HepG2 (cell line): Measurements from ENCODE around the gene EIF4G1. TPM values are rescaled to one million over a fixed set of nuclear protein-coding genes. Genes with fewer than 3 reads are reported as not detected.

Experiments
- ATAC-seq: fragments of 200-7000 bp; cut with Tn5 transposase; 3 replicates; pipeline ENCODE4 v1.9.1; 2020; ENCODE audit warnings: mild to moderate bottlenecking, moderate library complexity
- BruUV-seq: library from RNA; stranded (reverse); fragments of 400-500 nt; replicated peaks from 2 replicates; lab custom pipeline; 2021; lab: Mats Ljungman, UMichigan
- CTCF ChIA-PET: fragments of 300-600 bp; formaldehyde crosslinking; extraction: SDS; loops from one replicate; lab custom pipeline; 2021; ENCODE audit warnings: low total read pairs, inconsistent platforms, low intra/inter-chr PET ratio; lab: Yijun Ruan, JAX
- POLR2A ChIA-PET: fragments of 350-600 bp; sonication (Branson Sonifier 250); formaldehyde crosslinking; loops from one replicate; lab custom pipeline; 2020; ENCODE audit warnings: antibody characterized with exemption, inconsistent platforms; lab: Yijun Ruan, JAX
- DNase-seq: peaks from one replicate; pipeline ENCODE4 v3.0.0-alpha.2; 2015; ENCODE audit warnings: low spot score
- FAIRE-seq: peaks from 3 replicates; lab custom pipeline; 2011; peaks lifted over from hg19 to GRCh38; lab: Jason Lieb, UNC
- H2AFZ ChIP-seq: one replicate; pipeline ENCODE4 v1.6.1; 2011; ENCODE audit warnings: low read length, inconsistent platforms
- H3K27ac ChIP-seq: fragments of 300-600 bp; 3 replicates; pipeline ENCODE4 v1.8.0; 2011; ENCODE audit warnings: mixed run types, mild to moderate bottlenecking, mixed read lengths, low read length, inconsistent platforms; ENCODE audit not compliant: insufficient read depth; ENCODE audit errors: extremely low read length
- H3K27me3 ChIP-seq, 2 experiments: fragments of 200-600 bp in 1 of 2; 2 replicates in 1 of 2; 3 replicates in 1 of 2; pipeline versions ENCODE4 v1.6.0 to v1.8.0; 2011; ENCODE audit warnings: low read length in 2 of 2, mild to moderate bottlenecking in 2 of 2, moderate library complexity in 2 of 2, inconsistent platforms in 1 of 2; ENCODE audit not compliant: insufficient read depth in 2 of 2, control insufficient read depth in 1 of 2
- H3K36me3 ChIP-seq, 2 experiments: fragments of 200-600 bp in 1 of 2; replicated peaks in 1 of 2; 2 replicates in 1 of 2; 3 replicates in 1 of 2; pipeline versions ENCODE4 v1.5.1 to v1.8.0; 2011; ENCODE audit warnings: low read length in 2 of 2, inconsistent platforms in 1 of 2; ENCODE audit not compliant: insufficient read depth in 2 of 2, control insufficient read depth in 1 of 2
- H3K4me1 ChIP-seq: 2 replicates; pipeline ENCODE4 v1.5.1; 2012; ENCODE audit warnings: low read length, inconsistent platforms; ENCODE audit not compliant: insufficient read depth
- H3K4me2 ChIP-seq: 2 replicates; pipeline ENCODE4 v1.6.0; 2011; ENCODE audit warnings: low read depth, low read length, inconsistent platforms
- H3K4me3 ChIP-seq, 3 experiments: fragments of 200-600 bp in 1 of 3; sonication (generic), shearing (Covaris generic) in 1 of 3; replicated peaks in 1 of 3; 2 replicates each; pipeline ENCODE4 v1.5.1; 2011 to 2016; ENCODE audit warnings: low read length in 3 of 3, inconsistent platforms in 2 of 3, low read depth in 2 of 3, mild to moderate bottlenecking in 2 of 3, control low read depth in 1 of 3, mixed read lengths in 1 of 3; ENCODE audit not compliant: insufficient read depth in 1 of 3
- H3K79me2 ChIP-seq: one replicate; pipeline ENCODE4 v1.6.1; 2011; ENCODE audit warnings: low read length, inconsistent platforms; ENCODE audit not compliant: insufficient read depth
- H3K9ac ChIP-seq: 2 replicates; pipeline ENCODE4 v1.6.0; 2011; ENCODE audit warnings: mild to moderate bottlenecking, low read depth, low read length, inconsistent platforms; ENCODE audit not compliant: insufficient read depth
- H3K9me3 ChIP-seq: 2 replicates; pipeline ENCODE4 v1.5.1; 2012; ENCODE audit warnings: mild to moderate bottlenecking, low read length
- H4K20me1 ChIP-seq: 2 replicates; pipeline ENCODE4 v1.6.0; 2011; ENCODE audit warnings: inconsistent platforms, mild to moderate bottlenecking, low read length, moderate library complexity; ENCODE audit not compliant: insufficient read depth
- ARID4A ChIP-seq: sonication (generic); formaldehyde crosslinking; IDR thresholded peaks from 2 replicates; pipeline ENCODE4 v1.5.0; 2020; ENCODE audit warnings: mild to moderate bottlenecking, missing genetic modification reagents, borderline replicate concordance
- RAD21 ChIP-seq: fragments of 450-650 bp; formaldehyde crosslinking; IDR thresholded peaks from 2 replicates; pipeline ENCODE4 v1.5.0; 2020; ENCODE audit warnings: mild to moderate bottlenecking
- XRCC5 ChIP-seq: fragments of 200-400 bp; formaldehyde crosslinking; optimal IDR thresholded peaks from 2 replicates; pipeline ENCODE3; 2017; ENCODE audit warnings: mild to moderate bottlenecking, low read length
- WGBS: methylation state at CpG from one replicate; pipeline ENCODE4 v1.1.6; 2017; ENCODE audit warnings: low lambda C conversion rate; 5-methylcytosine and 5-hydroxymethylcytosine counted together
- in situ Hi-C: cut with HindIII; loops from 2 replicates; pipeline ENCODE4 v1.10.0; 2017; ENCODE audit warnings: low pct_unique_long_range_greater_than_20kb; ENCODE audit not compliant: extremely low pct_ligation_motif_present
- intact Hi-C: fragments of 100-400 bp; cut with micrococcal nuclease; formaldehyde crosslinking; loops from one replicate; pipeline ENCODE4 v1.10.0; 2022; ENCODE audit not compliant: unreplicated experiment
- polyA plus RNA-seq, 8 experiments: library from polyadenylated mRNA; depleted of rRNA in 3 of 8; stranded (reverse) in 7 of 8; unstranded in 1 of 8; fragments of >200 nt; fragmentation: Illumina TruSeq in 4 of 8; extraction: Trizol in 4 of 8; gene quantifications; 2 replicates each; pipeline versions ENCODE4 v1.2.1 to v1.2.3, GENCODE V29; 2011 to 2016; ENCODE audit warnings: low read depth in 4 of 8, missing spikeins in 1 of 8, mixed read lengths in 1 of 8; ENCODE audit not compliant: insufficient read depth in 1 of 8
- total RNA-seq, 5 experiments: library from RNA; depleted of rRNA; stranded (reverse); fragments of >200 nt; fragmentation: Illumina TruSeq; extraction: Trizol; gene quantifications; 2 replicates each; pipeline ENCODE4 v1.2.3, GENCODE V29; 2016; ENCODE audit warnings: low read depth in 1 of 5
- TF ChIP-seq, protein P1 (sequence below): sonication (generic); formaldehyde crosslinking; IDR thresholded peaks from one replicate; pipeline ENCODE4 v1.5.1; 2020; ENCODE audit warnings: mild to moderate bottlenecking, missing genetic modification reagents; ENCODE audit errors: not compliant biosample characterization
- TF ChIP-seq, protein P2 (sequence below): sonication (generic); formaldehyde crosslinking; IDR thresholded peaks from 2 replicates; pipeline ENCODE4 v1.5.1; 2020; ENCODE audit warnings: mild to moderate bottlenecking, missing genetic modification reagents, moderate library complexity

The EIF4G1 gene
- total and polyA plus RNA-seq, 2 of the 13 experiments (the other 11 are each of a cell fraction or from before 2014, with no cell fraction given): 208 to 213 TPM

GRCh38 chr3:184354121-184354728 is 39.8 kb downstream of the EIF4G1 start:
- ATAC-seq (peak; percentile 80), DNase-seq (peak; percentile 18), FAIRE-seq (peak; percentile 37)
- peaks cover 15 to 59% of the 10 kb centered on the region in 2 experiments; a peak in 4 of 5 replicates for H3K36me3 ChIP-seq
- intact Hi-C loops: no loop called here
- H3K9ac ChIP-seq: no peak overlapping the region
- H3K4me2 ChIP-seq: no peak overlapping the region
- ChIA-PET POLR2A (interaction anchor here (1.3 kb wide), 1 partner anchor 8 kb away, joined by 5 read pairs; no protein-coding TSS in a partner anchor), CTCF (interaction anchor here (1.6 to 2.1 kb wide), 2 partner anchors 18 to 190 kb away, joined by 5 to 7 read pairs; no protein-coding TSS in a partner anchor)
- H2AFZ ChIP-seq: no peak overlapping the region
- BruUV-seq: no TSS peak
- no peaks in the 10 kb centered on the region for H3K27me3 ChIP-seq
- in situ Hi-C loops: loop anchor here (5.0 kb wide), 1 partner anchor 188 kb away; no protein-coding TSS in a partner anchor
- no peak overlapping the region for H3K27ac ChIP-seq
- H3K9me3 ChIP-seq: no peaks in the 10 kb centered on the region
- H3K79me2 ChIP-seq: no peaks in the 10 kb centered on the region
- no peak overlapping the region for H3K4me3 ChIP-seq
- peaks cover 23% of the 10 kb centered on the region for H3K4me1 ChIP-seq
- H4K20me1 ChIP-seq: no peaks in the 10 kb centered on the region
- WGBS: 76% methylated on average over 13 of the region's 18 CpGs
- peak; percentile 49 for TF ChIP-seq XRCC5
- TF ChIP-seq ARID4A (CRISPR knock-in tag): peak; percentile 23; the same call in 1 of the 2 replicates
- peak; percentile 64 for TF ChIP-seq RAD21 (CRISPR knock-in tag)
- TF ChIP-seq, protein P1, sequence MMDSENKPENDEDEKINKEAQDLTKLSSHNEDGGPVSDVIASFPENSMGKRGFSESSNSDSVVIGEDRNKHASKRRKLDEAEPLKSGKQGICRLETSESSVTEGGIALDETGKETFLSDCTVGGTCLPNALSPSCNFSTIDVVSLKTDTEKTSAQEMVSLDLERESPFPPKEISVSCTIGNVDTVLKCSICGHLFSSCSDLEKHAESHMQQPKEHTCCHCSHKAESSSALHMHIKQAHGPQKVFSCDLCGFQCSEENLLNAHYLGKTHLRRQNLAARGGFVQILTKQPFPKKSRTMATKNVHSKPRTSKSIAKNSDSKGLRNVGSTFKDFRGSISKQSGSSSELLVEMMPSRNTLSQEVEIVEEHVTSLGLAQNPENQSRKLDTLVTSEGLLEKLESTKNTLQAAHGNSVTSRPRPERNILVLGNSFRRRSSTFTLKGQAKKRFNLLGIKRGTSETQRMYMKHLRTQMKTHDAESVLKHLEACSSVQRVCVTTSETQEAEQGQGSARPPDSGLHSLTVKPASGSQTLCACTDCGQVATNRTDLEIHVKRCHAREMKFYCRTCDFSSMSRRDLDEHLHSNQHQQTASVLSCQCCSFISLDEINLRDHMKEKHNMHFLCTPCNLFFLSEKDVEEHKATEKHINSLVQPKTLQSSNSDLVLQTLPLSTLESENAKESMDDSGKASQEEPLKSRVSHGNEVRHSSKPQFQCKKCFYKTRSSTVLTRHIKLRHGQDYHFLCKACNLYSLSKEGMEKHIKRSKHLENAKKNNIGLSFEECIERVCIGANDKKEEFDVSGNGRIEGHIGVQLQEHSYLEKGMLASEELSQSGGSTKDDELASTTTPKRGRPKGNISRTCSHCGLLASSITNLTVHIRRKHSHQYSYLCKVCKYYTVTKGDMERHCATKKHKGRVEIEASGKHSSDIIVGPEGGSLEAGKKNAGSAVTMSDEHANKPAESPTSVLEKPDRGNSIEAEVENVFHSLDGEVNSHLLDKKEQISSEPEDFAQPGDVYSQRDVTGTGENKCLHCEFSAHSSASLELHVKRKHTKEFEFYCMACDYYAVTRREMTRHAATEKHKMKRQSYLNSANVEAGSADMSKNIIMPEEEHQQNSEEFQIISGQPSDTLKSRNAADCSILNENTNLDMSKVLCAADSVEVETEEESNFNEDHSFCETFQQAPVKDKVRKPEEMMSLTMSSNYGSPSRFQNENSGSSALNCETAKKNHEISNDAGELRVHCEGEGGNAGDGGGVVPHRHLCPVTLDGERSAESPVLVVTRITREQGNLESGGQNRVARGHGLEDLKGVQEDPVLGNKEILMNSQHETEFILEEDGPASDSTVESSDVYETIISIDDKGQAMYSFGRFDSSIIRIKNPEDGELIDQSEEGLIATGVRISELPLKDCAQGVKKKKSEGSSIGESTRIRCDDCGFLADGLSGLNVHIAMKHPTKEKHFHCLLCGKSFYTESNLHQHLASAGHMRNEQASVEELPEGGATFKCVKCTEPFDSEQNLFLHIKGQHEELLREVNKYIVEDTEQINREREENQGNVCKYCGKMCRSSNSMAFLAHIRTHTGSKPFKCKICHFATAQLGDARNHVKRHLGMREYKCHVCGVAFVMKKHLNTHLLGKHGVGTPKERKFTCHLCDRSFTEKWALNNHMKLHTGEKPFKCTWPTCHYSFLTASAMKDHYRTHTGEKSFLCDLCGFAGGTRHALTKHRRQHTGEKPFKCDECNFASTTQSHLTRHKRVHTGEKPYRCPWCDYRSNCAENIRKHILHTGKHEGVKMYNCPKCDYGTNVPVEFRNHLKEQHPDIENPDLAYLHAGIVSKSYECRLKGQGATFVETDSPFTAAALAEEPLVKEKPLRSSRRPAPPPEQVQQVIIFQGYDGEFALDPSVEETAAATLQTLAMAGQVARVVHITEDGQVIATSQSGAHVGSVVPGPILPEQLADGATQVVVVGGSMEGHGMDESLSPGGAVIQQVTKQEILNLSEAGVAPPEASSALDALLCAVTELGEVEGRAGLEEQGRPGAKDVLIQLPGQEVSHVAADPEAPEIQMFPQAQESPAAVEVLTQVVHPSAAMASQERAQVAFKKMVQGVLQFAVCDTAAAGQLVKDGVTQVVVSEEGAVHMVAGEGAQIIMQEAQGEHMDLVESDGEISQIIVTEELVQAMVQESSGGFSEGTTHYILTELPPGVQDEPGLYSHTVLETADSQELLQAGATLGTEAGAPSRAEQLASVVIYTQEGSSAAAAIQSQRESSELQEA (CRISPR knock-in tag): peak; percentile 22
- TF ChIP-seq, protein P2, sequence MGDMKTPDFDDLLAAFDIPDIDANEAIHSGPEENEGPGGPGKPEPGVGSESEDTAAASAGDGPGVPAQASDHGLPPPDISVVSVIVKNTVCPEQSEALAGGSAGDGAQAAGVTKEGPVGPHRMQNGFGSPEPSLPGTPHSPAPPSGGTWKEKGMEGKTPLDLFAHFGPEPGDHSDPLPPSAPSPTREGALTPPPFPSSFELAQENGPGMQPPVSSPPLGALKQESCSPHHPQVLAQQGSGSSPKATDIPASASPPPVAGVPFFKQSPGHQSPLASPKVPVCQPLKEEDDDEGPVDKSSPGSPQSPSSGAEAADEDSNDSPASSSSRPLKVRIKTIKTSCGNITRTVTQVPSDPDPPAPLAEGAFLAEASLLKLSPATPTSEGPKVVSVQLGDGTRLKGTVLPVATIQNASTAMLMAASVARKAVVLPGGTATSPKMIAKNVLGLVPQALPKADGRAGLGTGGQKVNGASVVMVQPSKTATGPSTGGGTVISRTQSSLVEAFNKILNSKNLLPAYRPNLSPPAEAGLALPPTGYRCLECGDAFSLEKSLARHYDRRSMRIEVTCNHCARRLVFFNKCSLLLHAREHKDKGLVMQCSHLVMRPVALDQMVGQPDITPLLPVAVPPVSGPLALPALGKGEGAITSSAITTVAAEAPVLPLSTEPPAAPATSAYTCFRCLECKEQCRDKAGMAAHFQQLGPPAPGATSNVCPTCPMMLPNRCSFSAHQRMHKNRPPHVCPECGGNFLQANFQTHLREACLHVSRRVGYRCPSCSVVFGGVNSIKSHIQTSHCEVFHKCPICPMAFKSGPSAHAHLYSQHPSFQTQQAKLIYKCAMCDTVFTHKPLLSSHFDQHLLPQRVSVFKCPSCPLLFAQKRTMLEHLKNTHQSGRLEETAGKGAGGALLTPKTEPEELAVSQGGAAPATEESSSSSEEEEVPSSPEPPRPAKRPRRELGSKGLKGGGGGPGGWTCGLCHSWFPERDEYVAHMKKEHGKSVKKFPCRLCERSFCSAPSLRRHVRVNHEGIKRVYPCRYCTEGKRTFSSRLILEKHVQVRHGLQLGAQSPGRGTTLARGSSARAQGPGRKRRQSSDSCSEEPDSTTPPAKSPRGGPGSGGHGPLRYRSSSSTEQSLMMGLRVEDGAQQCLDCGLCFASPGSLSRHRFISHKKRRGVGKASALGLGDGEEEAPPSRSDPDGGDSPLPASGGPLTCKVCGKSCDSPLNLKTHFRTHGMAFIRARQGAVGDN (CRISPR knock-in tag): peak; percentile 39; the same call in 1 of the 2 replicates
